SK-N-DZ (cell line): ENCODE results near the gene PHAF1.

ENCODE experiments used
- DNase-seq: peaks from one replicate; pipeline ENCODE4 v3.0.0-alpha.2; 2015; ENCODE audit warnings: low spot score

PHAF1 gene

DNA sequence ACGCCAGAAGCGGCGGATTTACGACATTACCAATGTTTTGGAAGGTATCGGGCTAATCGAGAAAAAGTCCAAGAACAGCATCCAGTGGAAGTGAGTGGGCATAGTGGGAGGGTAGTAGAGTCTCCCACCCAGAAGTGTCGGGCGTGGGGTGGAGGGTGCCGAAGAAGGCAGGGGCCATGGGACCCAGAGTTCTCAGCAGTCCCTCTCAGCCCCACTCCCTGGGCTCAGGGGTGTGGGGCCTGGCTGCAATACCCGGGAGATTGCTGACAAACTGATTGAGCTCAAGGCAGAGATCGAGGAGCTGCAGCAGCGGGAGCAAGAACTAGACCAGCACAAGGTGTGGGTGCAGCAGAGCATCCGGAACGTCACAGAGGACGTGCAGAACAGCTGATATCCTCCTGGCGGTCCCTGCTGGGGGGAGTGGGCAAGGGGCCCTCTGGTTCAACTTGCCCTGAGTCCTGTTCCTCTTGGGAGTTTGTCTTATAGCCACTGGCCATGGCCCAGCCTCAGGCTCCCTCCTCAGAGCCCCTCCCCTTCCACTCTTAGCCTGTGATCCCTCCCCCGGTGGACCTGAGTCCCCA, 83.1 kb downstream of the PHAF1 start:
- DNase-seq = no peak

DNA sequence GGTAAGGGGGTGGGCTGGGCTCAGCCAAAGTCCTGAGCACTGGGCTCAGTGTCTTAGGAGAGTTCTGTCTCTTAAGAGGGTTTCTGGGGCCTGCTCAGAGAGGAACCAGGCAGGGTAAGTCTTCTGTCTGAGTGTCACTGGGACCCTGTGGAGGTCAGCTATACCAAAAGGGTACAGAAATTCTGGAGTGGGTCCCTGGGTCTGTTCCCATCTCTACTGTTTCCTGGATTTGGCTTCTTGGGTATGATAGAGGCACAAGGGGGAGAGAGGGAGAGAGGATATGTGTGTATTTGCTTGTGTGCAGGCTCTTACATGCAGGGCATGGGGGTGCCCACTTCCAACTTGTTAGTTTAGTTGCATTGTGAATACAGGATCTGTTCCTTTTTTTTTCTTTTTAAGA, 83.8 kb downstream of the PHAF1 start:
- no peak for DNase-seq

DNA sequence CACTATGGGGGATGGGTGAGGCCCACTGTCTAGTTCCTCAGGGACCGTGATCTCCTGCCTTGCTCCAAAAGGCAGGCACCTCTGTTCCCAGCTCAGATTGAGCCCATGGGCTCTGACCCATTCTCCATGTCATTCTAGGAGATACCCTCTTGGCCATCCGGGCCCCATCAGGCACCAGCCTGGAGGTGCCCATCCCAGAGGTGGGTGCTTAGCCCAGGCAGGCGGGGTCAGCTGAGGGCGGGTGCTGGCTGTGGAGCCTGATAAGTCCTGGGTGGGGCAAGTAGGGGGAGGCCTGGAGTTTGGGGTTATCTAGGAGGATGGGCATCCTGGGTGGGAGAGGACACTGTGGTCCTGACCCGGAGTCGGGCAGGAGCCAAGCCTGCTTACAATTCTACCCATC, 84.5 kb downstream of the PHAF1 start:
- DNase-seq = no peak

DNA sequence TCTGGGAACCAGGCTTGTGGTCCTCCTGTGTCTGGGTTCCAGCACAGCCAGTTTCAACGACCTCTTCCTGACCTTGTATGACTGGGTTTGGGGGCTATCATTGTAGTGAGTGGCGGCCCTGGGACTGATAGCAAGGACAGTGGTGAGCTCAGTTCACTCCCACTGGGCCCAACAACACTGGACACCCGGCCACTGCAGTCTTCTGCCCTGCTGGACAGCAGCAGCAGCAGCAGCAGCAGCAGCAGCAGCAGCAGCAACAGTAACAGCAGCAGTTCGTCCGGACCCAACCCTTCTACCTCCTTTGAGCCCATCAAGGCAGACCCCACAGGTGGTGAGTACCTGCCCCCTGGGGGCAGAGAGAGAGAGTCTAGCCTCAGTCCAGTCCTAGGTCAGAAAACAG, 85.9 kb downstream of the PHAF1 start:
- no peak for DNase-seq

DNA sequence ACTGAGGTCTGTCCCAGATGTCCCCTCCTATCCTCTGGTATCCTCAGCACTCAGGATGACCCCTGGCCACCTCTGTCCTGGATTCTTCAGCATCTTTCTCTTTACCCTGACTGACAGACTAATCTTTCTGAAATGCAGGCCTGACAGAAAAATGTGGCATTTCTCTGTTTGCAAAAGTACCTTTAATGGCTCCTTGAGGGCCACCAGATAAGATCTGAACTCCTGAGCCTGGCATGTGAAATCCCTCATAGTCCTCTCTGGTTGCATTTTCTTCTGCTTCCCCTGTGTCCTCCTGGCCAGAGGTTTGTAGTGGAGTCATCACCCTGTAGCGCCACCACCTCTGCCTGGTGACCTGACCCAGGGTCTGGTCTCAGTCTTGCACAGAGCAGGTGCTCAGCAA, 87.1 kb downstream of the PHAF1 start:
- no peak for DNase-seq

DNA sequence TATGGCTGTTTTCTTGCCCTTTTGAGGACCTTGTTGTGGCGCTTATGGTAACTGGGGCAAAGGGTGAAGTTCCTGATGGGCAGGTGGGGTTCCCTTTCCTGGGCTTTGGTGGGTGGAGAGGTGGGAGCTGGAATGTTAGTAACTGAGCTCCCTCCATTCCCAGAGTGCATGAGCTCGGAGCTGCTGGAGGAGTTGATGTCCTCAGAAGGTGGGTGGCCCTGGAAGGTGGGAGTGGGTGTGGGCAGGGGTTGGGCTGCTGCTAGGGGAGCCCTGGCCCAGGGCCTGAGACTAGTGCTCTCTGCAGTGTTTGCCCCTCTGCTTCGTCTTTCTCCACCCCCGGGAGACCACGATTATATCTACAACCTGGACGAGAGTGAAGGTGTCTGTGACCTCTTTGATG, 88.0 kb downstream of the PHAF1 start:
- DNase-seq = no peak
